ENCODE data around the gene SNX9.
"Not testable (repeated sequence)": the region's sequence is repeated elsewhere in the genome, so short reads cannot be mapped to it uniquely, and the experiment has no call there.

The SNX9 gene

DNA sequence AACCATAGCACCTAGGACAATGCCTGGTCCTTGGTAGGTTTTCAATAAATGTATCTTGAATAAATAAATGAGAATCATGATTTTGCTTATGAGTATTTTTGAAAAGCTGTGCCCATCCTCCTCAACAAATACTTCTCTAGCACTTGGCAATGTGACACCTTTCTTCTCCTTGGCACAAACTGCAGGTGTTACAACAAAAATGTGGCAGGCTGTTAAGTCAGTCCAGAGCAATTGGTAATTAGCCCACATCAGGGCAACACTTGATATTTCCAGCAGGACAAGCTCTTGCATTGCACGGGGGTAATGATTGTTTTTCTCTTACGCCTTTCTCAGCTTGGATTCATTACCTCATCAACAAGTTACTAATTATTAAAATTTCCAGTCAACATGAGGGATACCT, 31.6 kb upstream of the SNX9 start:
- Histone ChIP-seq H2AFZ (no peak overlapping the region), H3K9me3 (ENCODE audit: control insufficient read depth, low read length) (no peaks in the 10 kb centered on the region), H3K79me2 (no peaks in the 10 kb centered on the region), H3K27ac (no peak overlapping the region), H3K4me3 (ENCODE audit: low read depth, low read length) (no peak overlapping the region), H3K4me2 (ENCODE audit: low read length) (no peak overlapping the region), H3K27me3 (ENCODE audit: control insufficient read depth, insufficient read depth, low read length) (no peaks in the 10 kb centered on the region), H3K4me1 (no peaks in the 10 kb centered on the region), H3K36me3 (ENCODE audit: control insufficient read depth, insufficient read depth, low read length) (no peaks in the 10 kb centered on the region), H3K9ac (no peak overlapping the region)
- TF ChIP-seq, protein P1, sequence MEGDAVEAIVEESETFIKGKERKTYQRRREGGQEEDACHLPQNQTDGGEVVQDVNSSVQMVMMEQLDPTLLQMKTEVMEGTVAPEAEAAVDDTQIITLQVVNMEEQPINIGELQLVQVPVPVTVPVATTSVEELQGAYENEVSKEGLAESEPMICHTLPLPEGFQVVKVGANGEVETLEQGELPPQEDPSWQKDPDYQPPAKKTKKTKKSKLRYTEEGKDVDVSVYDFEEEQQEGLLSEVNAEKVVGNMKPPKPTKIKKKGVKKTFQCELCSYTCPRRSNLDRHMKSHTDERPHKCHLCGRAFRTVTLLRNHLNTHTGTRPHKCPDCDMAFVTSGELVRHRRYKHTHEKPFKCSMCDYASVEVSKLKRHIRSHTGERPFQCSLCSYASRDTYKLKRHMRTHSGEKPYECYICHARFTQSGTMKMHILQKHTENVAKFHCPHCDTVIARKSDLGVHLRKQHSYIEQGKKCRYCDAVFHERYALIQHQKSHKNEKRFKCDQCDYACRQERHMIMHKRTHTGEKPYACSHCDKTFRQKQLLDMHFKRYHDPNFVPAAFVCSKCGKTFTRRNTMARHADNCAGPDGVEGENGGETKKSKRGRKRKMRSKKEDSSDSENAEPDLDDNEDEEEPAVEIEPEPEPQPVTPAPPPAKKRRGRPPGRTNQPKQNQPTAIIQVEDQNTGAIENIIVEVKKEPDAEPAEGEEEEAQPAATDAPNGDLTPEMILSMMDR (IDR thresholded peaks at IDR 0.05) = no peak

DNA sequence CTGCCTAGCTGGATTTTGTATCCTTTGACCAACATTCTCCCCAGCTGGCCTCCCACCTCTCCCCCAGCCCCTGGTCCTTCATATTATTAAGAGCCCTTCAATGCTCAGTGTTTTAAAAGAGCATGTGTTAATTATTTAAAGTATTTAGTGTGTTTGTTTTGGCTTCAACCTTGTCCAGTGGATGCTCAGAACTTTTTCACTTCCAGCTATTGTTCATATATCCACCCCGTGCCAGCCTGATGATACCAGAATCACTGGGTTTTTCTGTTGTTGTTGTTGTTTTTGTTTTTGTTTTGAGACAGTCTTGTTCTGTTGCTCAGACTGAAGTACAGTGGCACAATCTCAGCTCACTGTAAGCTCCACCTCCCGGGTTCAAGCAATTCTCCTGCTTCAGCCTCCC, 30.4 kb upstream of the SNX9 start:
- Histone ChIP-seq H3K4me1 (no peaks in the 10 kb centered on the region), H3K9ac (no peak overlapping the region), H3K27ac (no peak overlapping the region), H3K36me3 (ENCODE audit: control insufficient read depth, insufficient read depth, low read length) (no peaks in the 10 kb centered on the region), H2AFZ (no peak overlapping the region), H3K79me2 (no peaks in the 10 kb centered on the region), H3K4me2 (ENCODE audit: low read length) (no peak overlapping the region), H3K9me3 (ENCODE audit: control insufficient read depth, low read length) (no peaks in the 10 kb centered on the region), H3K27me3 (ENCODE audit: control insufficient read depth, insufficient read depth, low read length) (no peaks in the 10 kb centered on the region), H3K4me3 (ENCODE audit: low read depth, low read length) (no peak overlapping the region)
- TF ChIP-seq, protein P1 (IDR thresholded peaks at IDR 0.05) = no peak

DNA sequence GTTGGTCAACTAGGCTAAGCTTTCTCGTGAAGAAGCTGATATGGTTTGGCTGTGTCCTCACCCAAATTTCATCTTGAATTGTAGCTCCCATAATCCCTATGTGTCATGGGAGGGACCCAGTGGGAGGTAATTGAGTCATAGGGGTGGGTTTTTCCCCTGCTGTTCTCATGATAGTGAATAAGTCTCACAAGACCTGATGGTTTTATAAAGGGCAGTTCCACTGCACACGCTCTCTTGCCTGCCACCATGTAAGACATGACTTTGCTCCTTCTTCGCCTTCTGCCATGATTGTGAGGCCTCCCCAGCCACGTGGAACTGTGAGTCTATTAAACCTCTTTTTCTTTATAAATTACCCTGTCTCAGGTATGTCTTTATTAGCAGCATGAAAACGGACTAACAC, 29.0 kb upstream of the SNX9 start:
- not testable (repeated sequence) for H3K27ac ChIP-seq; H3K36me3 ChIP-seq (ENCODE audit: control insufficient read depth, insufficient read depth, low read length); H3K4me3 ChIP-seq (ENCODE audit: low read depth, low read length); H3K4me2 ChIP-seq (ENCODE audit: low read length); H2AFZ ChIP-seq; H3K27me3 ChIP-seq (ENCODE audit: control insufficient read depth, insufficient read depth, low read length); H3K79me2 ChIP-seq; H3K9ac ChIP-seq; H3K4me1 ChIP-seq; H3K9me3 ChIP-seq (ENCODE audit: control insufficient read depth, low read length)

DNA sequence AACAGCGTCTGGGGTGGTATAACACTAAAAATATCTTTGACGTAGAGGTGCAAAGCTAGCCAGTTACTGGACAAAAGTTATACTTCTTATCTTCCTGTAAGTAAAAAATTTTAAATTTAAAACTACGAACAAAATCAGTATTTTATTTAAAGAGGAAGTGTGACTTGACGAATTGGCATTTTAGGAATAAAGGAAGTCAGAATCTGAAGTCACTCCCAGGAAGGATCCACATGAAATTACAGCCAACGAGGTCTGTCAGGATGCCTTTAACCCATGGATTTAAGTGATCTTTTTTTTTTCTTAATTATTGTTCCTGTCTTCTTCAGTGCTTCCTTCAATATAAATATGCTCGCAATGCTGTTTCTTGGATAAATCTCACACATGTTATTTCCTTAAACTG, 27.2 kb upstream of the SNX9 start:
- Histone ChIP-seq H2AFZ (no peak overlapping the region), H3K79me2 (no peaks in the 10 kb centered on the region), H3K9me3 (ENCODE audit: control insufficient read depth, low read length) (no peaks in the 10 kb centered on the region), H3K4me3 (ENCODE audit: low read depth, low read length) (no peak overlapping the region), H3K4me2 (ENCODE audit: low read length) (no peak overlapping the region), H3K27me3 (ENCODE audit: control insufficient read depth, insufficient read depth, low read length) (no peaks in the 10 kb centered on the region), H3K4me1 (no peaks in the 10 kb centered on the region), H3K9ac (no peak overlapping the region), H3K36me3 (ENCODE audit: control insufficient read depth, insufficient read depth, low read length) (no peaks in the 10 kb centered on the region), H3K27ac (no peak overlapping the region)
- TF ChIP-seq, protein P1 (IDR thresholded peaks at IDR 0.05) = no peak

DNA sequence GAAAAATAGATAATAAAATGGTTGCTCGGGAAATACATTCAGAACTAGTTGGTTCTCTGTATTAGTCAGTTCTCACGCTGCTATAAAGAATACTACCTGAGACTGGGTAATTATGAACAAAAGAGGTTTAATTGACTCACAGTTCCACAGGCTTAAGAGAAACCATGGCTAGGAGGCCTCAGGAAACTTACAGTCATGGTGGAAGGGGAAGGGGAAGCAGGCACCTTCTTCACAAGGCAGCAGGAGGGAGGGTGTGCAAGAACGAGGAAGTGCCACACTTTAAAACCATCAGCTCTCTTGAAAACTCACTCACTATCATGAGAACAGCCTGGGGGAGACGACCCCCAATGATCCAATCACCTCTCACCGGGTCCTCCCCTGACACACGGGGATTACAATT, 24.2 kb upstream of the SNX9 start:
- TF ChIP-seq, protein P1 (IDR thresholded peaks at IDR 0.05) = no peak
- Histone ChIP-seq H3K36me3 (ENCODE audit: control insufficient read depth, insufficient read depth, low read length) (no peaks in the 10 kb centered on the region), H3K27ac (no peak overlapping the region), H3K27me3 (ENCODE audit: control insufficient read depth, insufficient read depth, low read length) (no peaks in the 10 kb centered on the region), H3K9ac (no peak overlapping the region), H3K4me2 (ENCODE audit: low read length) (no peak overlapping the region), H2AFZ (no peak overlapping the region), H3K4me3 (ENCODE audit: low read depth, low read length) (no peak overlapping the region), H3K79me2 (no peaks in the 10 kb centered on the region), H3K9me3 (ENCODE audit: control insufficient read depth, low read length) (no peaks in the 10 kb centered on the region), H3K4me1 (no peaks in the 10 kb centered on the region)

DNA sequence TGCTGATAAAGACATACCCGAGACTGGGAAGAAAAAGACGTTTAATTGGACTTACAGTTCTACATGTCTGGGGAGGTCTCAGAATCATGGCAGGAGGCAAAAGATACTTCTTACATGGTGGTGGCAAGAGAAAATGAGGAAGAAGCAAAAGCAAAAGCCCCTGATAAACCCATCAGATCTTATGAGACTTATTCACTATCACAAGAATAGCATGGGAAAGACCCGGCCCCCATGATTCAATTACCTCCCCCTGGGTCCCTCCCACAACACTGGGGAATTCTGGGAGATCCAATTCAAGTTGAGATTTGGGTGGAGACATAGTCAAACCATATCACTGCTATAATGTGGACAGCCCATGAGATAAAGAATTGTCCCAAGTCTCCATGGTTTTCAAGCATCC, 23.5 kb upstream of the SNX9 start:
- H3K36me3 ChIP-seq (ENCODE audit: control insufficient read depth, insufficient read depth, low read length); H3K9ac ChIP-seq; H3K4me2 ChIP-seq (ENCODE audit: low read length); H3K9me3 ChIP-seq (ENCODE audit: control insufficient read depth, low read length); H3K27me3 ChIP-seq (ENCODE audit: control insufficient read depth, insufficient read depth, low read length); H3K27ac ChIP-seq; H2AFZ ChIP-seq; H3K4me1 ChIP-seq; H3K4me3 ChIP-seq (ENCODE audit: low read depth, low read length); H3K79me2 ChIP-seq: not testable (repeated sequence)
